Fibroblast of lung (primary cell): ENCODE data around the gene VPS13D. TPM values are rescaled to one million over a fixed set of nuclear protein-coding genes. Genes with fewer than 3 reads are reported as not detected.

Source experiments
- DNase-seq, 2 donors: peaks; one replicate each; pipeline versions ENCODE4 v3.0.0 to v3.0.0-alpha.2; 2010; ENCODE audit warnings: low read depth in 2 of 2
- H2AFZ ChIP-seq: 2 replicates; pipeline ENCODE4 v1.5.1; 2012; ENCODE audit warnings: low read length, control low read depth, inconsistent platforms
- H3K27ac ChIP-seq: 2 replicates; pipeline ENCODE4 v1.5.1; 2011; ENCODE audit warnings: low read length, control low read depth; ENCODE audit not compliant: insufficient read depth
- H3K27me3 ChIP-seq: 2 replicates; pipeline ENCODE4 v1.5.1; 2011; ENCODE audit warnings: mild to moderate bottlenecking, low read length; ENCODE audit not compliant: control insufficient read depth, insufficient read depth
- H3K36me3 ChIP-seq: 2 replicates; pipeline ENCODE4 v1.5.1; 2011; ENCODE audit warnings: low read length; ENCODE audit not compliant: control insufficient read depth, insufficient read depth
- H3K4me1 ChIP-seq: 2 replicates; pipeline ENCODE4 v1.5.1; 2011; ENCODE audit warnings: low read length; ENCODE audit not compliant: control insufficient read depth, insufficient read depth; ENCODE audit errors: extremely low read depth
- H3K4me2 ChIP-seq: 2 replicates; pipeline ENCODE4 v1.5.1; 2011; ENCODE audit warnings: low read length, control low read depth; ENCODE audit not compliant: insufficient read depth; ENCODE audit errors: extremely low read depth
- H3K4me3 ChIP-seq, 4 experiments: fragments of 200-600 bp in 1 of 4; sonication (generic) in 1 of 4; replicated peaks in 1 of 4; 2 replicates each; pipeline ENCODE4 v1.5.1; 2011 to 2016; ENCODE audit warnings: low read length in 4 of 4, low read depth in 3 of 4, mild to moderate bottlenecking in 3 of 4, control low read depth in 2 of 4, inconsistent platforms in 1 of 4, mixed read lengths in 1 of 4; ENCODE audit not compliant: insufficient read depth in 1 of 4; ENCODE audit errors: control extremely low read depth in 1 of 4
- H3K79me2 ChIP-seq: 2 replicates; pipeline ENCODE4 v1.5.1; 2012; ENCODE audit warnings: mild to moderate bottlenecking, low read length, inconsistent platforms; ENCODE audit not compliant: control insufficient read depth, insufficient read depth
- H3K9ac ChIP-seq: 2 replicates; pipeline ENCODE4 v1.5.1; 2011; ENCODE audit warnings: mild to moderate bottlenecking, low read length, control low read depth; ENCODE audit not compliant: insufficient read depth
- H3K9me3 ChIP-seq: 2 replicates; pipeline ENCODE4 v1.5.1; 2012; ENCODE audit warnings: low read depth, low read length; ENCODE audit not compliant: control insufficient read depth, insufficient read depth
- H4K20me1 ChIP-seq: 2 replicates; pipeline ENCODE4 v1.5.1; 2011; ENCODE audit warnings: low read length; ENCODE audit not compliant: control insufficient read depth, insufficient read depth; ENCODE audit errors: extremely low read depth
- CTCF ChIP-seq, 2 donors: IDR thresholded peaks in 1 of 2; conservative IDR thresholded peaks in 1 of 2; 1 replicate in 1 of 2; 2 replicates in 1 of 2; pipeline ENCODE4 v1.5.1; 2011 to 2012; ENCODE audit warnings: low read length in 2 of 2, control low read depth in 1 of 2, inconsistent platforms in 1 of 2, low read depth in 1 of 2, mild to moderate bottlenecking in 1 of 2
- EZH2 ChIP-seq: IDR thresholded peaks from 2 replicates; pipeline ENCODE4 v1.5.1; 2012; ENCODE audit warnings: low read length, control low read depth, mild to moderate bottlenecking; ENCODE audit errors: missing control alignments
- polyA plus RNA-seq, 2 donors: library from polyadenylated mRNA; depleted of rRNA in 1 of 2; stranded (reverse) in 1 of 2; unstranded in 1 of 2; fragments of >200 nt; gene quantifications; 2 replicates each; pipeline ENCODE4 v1.2.1, GENCODE V29; 2011 to 2012; ENCODE audit warnings: missing spikeins in 1 of 2
- total RNA-seq: library from RNA; depleted of rRNA; stranded (reverse); fragments of >200 nt; gene quantifications from 2 replicates; pipeline ENCODE4 v1.2.1, GENCODE V29; 2014

VPS13D gene
- total and polyA plus RNA-seq, 2 donors (not counting 1 experiment from before 2014, with no cell fraction given): 14.6 to 40.0 TPM

- TF ChIP-seq CTCF (conservative IDR thresholded peaks at IDR 0.05 in 1 of 2, IDR thresholded peaks at IDR 0.05 in 1 of 2; ENCODE audit: low read depth in 1 of 2, low read length in 2 of 2) (no peak), EZH2 (no peak)
- DNase-seq: peak; percentile 17 to 79
- H2AFZ ChIP-seq: no peak overlapping the region
Observed at GRCh38 chr1:12294076-12294475, 64.2 kb downstream of the VPS13D start.

GRCh38 chr1:12296016-12296415, 66.2 kb downstream of the VPS13D start:
- no peak overlapping the region for H3K4me2 ChIP-seq
- no peaks in the 10 kb centered on the region for H4K20me1 ChIP-seq
- no peak overlapping the region for H3K4me3 ChIP-seq
- no peak for DNase-seq
- H3K4me1 ChIP-seq: peaks cover 3% of the 10 kb centered on the region
- H3K27ac ChIP-seq: peak overlapping the region; percentile 56
- peaks cover 6% of the 10 kb centered on the region for H3K36me3 ChIP-seq
- no peak overlapping the region for H3K9ac ChIP-seq
- H3K27me3 ChIP-seq: no peaks in the 10 kb centered on the region
- H2AFZ ChIP-seq: no peak overlapping the region
- H3K79me2 ChIP-seq: no peaks in the 10 kb centered on the region
- no peaks in the 10 kb centered on the region for H3K9me3 ChIP-seq
- TF ChIP-seq CTCF (conservative IDR thresholded peaks at IDR 0.05 in 1 of 2, IDR thresholded peaks at IDR 0.05 in 1 of 2; ENCODE audit: low read depth in 1 of 2, low read length in 2 of 2) (no peak), EZH2 (no peak)

More at GRCh38 chr1:12294076-12294475, 64.2 kb downstream of the VPS13D start:
- no peaks in the 10 kb centered on the region for H3K27me3 ChIP-seq
- H3K27ac ChIP-seq: no peak overlapping the region
- peaks cover 3% of the 10 kb centered on the region for H3K4me1 ChIP-seq
- H3K9me3 ChIP-seq: no peaks in the 10 kb centered on the region
- H4K20me1 ChIP-seq: no peaks in the 10 kb centered on the region
- H3K9ac ChIP-seq: no peak overlapping the region
- no peaks in the 10 kb centered on the region for H3K79me2 ChIP-seq
- no peak overlapping the region for H3K4me3 ChIP-seq
- no peak overlapping the region for H3K4me2 ChIP-seq
- H3K36me3 ChIP-seq: peaks cover 6% of the 10 kb centered on the region

- H2AFZ ChIP-seq: no peak overlapping the region
- no peak for TF ChIP-seq EZH2
- no peak for TF ChIP-seq CTCF (conservative IDR thresholded peaks at IDR 0.05 in 1 of 2, IDR thresholded peaks at IDR 0.05 in 1 of 2; ENCODE audit: low read depth in 1 of 2, low read length in 2 of 2)
- no peak overlapping the region for H3K4me3 ChIP-seq
- no peaks in the 10 kb centered on the region for H4K20me1 ChIP-seq
- H3K79me2 ChIP-seq: no peaks in the 10 kb centered on the region
- peaks cover 2% of the 10 kb centered on the region for H3K36me3 ChIP-seq
- no peak overlapping the region for H3K4me2 ChIP-seq
- H3K9ac ChIP-seq: no peak overlapping the region
- no peaks in the 10 kb centered on the region for H3K9me3 ChIP-seq
- peak overlapping the region; percentile 56 for H3K27ac ChIP-seq
- peak; percentile 79 to 87 for DNase-seq
- H3K4me1 ChIP-seq: peaks cover 3% of the 10 kb centered on the region
- H3K27me3 ChIP-seq: no peaks in the 10 kb centered on the region
Observed at GRCh38 chr1:12296623-12297022, 66.8 kb downstream of the VPS13D start.
